Vagina (tissue), 2 donors: ENCODE data around the gene TENT5A.

ENCODE experiments used
- CTCF ChIP-seq, 3 experiments: fragments of 450-650 bp in 2 of 3; fragments of 200-600 bp in 1 of 3; sonication (generic) in 1 of 3; IDR thresholded peaks; one replicate each; pipeline ENCODE4 v1.5.1; 2017 to 2019; ENCODE audit warnings: antibody characterized with exemption in 3 of 3, mild to moderate bottlenecking in 2 of 3, moderate library complexity in 2 of 3
- POLR2A ChIP-seq, 2 donors: fragments of 450-650 bp; IDR thresholded peaks; one replicate each; pipeline ENCODE4 v1.6.1; 2017; ENCODE audit warnings: antibody characterized with exemption in 2 of 2, mild to moderate bottlenecking in 2 of 2, moderate library complexity in 2 of 2

DNA sequence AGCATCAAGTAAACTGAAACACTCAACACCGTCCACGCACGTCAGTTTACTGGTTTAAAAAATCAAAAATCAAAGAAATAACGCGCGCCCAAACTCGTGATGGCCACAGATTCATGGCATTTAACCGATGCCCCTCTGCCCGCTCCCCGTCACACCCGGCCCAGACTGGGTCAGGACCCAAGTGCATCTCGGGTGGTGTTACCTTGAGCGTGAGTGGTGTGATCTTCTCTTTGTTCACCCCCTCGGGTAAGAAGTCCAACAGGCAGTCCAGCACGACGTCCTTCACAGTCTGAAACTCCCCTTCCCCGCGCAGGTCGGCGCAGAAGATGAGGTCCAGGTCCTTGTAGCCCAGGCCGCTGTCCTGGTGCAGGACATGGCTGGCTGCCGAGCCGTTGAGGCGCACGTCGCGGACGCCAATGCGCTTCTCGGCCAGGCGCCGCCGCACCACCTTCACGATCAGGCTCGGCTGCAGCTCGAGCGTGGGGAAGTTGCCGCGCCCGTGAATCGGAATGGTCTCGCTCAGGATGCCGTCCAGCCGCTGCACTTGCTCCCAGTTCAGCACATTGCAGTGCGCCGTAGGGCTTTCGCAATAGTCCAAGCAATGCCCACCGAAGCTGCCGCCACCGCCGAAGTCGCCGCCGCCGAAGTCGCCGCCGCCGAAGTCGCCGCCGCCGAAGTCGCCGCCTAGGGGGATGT, 945 bp downstream of the TENT5A start:
- TF ChIP-seq CTCF (IDR thresholded peaks at IDR 0.05) (no peak), POLR2A (IDR thresholded peaks at IDR 0.05) (no peak)
